PFSK-1 (cell line): ENCODE measurements around the gene LTV1.

Experiments
- FOXP2 ChIP-seq: optimal IDR thresholded peaks from 2 replicates; pipeline ENCODE3; 2011; ENCODE audit warnings: borderline replicate concordance, control low read depth, inconsistent platforms; ENCODE audit not compliant: insufficient read depth; ENCODE audit errors: extremely low read length, extremely low read depth
- POLR2AphosphoS5 ChIP-seq: IDR thresholded peaks from 2 replicates; pipeline ENCODE4 v1.6.1; 2012; ENCODE audit warnings: low read depth, mild to moderate bottlenecking, control low read depth, low read length, moderate library complexity
- SIN3A ChIP-seq: IDR thresholded peaks from 2 replicates; pipeline ENCODE4 v1.6.1; 2012; ENCODE audit warnings: mild to moderate bottlenecking, low read length, moderate library complexity, borderline replicate concordance; ENCODE audit not compliant: insufficient read depth
- TAF1 ChIP-seq: IDR thresholded peaks from 2 replicates; pipeline ENCODE4 v1.6.1; 2012; ENCODE audit warnings: low read length, control low read depth, borderline replicate concordance; ENCODE audit not compliant: insufficient read depth
- TF ChIP-seq, protein P1 (sequence below), 2 experiments: IDR thresholded peaks; 2 replicates each; pipeline versions ENCODE4 v1.6.1 to v1.8.0; 2011 to 2012; ENCODE audit warnings: low read depth in 2 of 2, low read length in 2 of 2, control low read depth in 1 of 2, inconsistent platforms in 1 of 2, mild to moderate bottlenecking in 1 of 2, moderate library complexity in 1 of 2; ENCODE audit not compliant: insufficient read depth in 1 of 2

The LTV1 gene

DNA sequence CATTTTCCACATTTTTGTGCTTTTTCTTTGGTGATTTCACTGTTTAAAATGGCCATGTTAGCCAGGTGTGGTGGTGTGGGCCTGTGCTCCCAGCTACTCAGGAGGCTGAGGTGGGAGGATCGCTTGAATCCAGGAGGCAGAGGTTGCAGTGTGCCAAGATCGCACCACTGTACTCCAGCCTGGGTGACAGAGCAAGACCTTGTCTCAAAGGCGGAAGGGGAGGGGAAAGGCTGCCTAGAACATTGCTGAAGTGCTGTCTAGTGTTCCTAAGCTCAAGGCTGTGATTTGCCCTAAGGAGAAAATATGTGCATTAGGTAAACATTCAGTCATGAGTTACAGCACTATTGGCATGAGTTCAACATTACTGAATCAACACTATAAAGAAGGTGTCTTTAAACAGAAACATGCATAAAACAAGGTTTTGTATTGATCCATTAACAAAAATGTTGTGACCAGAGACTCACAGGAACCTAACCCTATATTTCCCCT lies 35.2 kb downstream of the LTV1 start:
- TF ChIP-seq SIN3A = no peak
- TF ChIP-seq, protein P1, sequence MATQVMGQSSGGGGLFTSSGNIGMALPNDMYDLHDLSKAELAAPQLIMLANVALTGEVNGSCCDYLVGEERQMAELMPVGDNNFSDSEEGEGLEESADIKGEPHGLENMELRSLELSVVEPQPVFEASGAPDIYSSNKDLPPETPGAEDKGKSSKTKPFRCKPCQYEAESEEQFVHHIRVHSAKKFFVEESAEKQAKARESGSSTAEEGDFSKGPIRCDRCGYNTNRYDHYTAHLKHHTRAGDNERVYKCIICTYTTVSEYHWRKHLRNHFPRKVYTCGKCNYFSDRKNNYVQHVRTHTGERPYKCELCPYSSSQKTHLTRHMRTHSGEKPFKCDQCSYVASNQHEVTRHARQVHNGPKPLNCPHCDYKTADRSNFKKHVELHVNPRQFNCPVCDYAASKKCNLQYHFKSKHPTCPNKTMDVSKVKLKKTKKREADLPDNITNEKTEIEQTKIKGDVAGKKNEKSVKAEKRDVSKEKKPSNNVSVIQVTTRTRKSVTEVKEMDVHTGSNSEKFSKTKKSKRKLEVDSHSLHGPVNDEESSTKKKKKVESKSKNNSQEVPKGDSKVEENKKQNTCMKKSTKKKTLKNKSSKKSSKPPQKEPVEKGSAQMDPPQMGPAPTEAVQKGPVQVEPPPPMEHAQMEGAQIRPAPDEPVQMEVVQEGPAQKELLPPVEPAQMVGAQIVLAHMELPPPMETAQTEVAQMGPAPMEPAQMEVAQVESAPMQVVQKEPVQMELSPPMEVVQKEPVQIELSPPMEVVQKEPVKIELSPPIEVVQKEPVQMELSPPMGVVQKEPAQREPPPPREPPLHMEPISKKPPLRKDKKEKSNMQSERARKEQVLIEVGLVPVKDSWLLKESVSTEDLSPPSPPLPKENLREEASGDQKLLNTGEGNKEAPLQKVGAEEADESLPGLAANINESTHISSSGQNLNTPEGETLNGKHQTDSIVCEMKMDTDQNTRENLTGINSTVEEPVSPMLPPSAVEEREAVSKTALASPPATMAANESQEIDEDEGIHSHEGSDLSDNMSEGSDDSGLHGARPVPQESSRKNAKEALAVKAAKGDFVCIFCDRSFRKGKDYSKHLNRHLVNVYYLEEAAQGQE (IDR thresholded peaks at IDR 0.05; ENCODE audit: insufficient read depth in 1 of 2, low read depth in 2 of 2, low read length in 2 of 2) = no peak
- TF ChIP-seq FOXP2 = no peak
- no peak for TF ChIP-seq TAF1
- no peak for TF ChIP-seq POLR2AphosphoS5

DNA sequence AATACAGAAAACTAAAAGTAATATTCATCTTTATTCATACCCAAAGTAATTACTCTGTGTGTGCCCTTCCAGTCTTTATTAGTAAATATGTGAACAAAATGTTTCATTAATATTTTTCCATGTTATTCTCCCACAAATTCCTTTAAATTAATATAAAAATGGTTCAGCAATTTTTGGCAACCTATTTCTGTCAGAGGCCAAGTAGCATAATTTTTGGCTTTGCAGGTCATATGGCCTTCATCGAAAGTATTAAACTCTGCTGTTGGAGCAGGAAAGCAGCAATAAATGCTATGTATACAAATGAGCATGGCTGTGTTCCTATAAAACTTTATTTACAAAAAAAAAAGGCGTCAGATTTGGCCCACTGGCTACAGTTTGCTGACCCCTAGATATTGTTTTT lies 37.3 kb downstream of the LTV1 start:
- TF ChIP-seq, protein P1 (IDR thresholded peaks at IDR 0.05; ENCODE audit: insufficient read depth in 1 of 2, low read depth in 2 of 2, low read length in 2 of 2) = no peak
- TF ChIP-seq POLR2AphosphoS5 (no peak), TAF1 (no peak), FOXP2 (no peak), SIN3A (no peak)

DNA sequence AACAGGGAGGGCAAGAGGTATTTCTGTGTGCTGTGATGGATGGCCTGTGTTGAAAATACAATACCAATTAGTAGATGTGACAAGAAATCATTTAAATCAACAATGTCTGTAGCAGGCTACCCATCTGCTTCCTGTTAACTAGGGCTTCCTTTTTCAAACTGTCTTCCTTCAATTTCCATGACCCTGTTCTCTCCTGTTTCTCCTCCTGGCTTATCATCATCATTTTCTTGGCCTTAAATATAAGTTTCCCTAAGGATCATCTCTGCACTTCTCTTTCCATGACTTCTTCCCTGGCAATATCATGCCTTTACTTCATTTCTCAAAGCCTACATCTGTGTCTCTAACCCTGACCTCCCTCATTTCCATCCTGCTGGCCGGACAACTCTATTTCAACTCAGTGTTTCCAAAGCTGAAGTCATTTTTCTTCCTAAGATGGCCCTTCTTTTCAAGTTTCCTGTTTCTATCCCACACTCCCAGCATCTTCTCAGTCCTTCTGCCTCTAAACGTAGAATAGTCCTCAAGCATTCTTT lies 39.3 kb downstream of the LTV1 start:
- TF ChIP-seq TAF1 = no peak
- TF ChIP-seq POLR2AphosphoS5 = no peak
- TF ChIP-seq FOXP2 = no peak
- no peak for TF ChIP-seq SIN3A
- TF ChIP-seq, protein P1 (IDR thresholded peaks at IDR 0.05; ENCODE audit: insufficient read depth in 1 of 2, low read depth in 2 of 2, low read length in 2 of 2) = no peak

DNA sequence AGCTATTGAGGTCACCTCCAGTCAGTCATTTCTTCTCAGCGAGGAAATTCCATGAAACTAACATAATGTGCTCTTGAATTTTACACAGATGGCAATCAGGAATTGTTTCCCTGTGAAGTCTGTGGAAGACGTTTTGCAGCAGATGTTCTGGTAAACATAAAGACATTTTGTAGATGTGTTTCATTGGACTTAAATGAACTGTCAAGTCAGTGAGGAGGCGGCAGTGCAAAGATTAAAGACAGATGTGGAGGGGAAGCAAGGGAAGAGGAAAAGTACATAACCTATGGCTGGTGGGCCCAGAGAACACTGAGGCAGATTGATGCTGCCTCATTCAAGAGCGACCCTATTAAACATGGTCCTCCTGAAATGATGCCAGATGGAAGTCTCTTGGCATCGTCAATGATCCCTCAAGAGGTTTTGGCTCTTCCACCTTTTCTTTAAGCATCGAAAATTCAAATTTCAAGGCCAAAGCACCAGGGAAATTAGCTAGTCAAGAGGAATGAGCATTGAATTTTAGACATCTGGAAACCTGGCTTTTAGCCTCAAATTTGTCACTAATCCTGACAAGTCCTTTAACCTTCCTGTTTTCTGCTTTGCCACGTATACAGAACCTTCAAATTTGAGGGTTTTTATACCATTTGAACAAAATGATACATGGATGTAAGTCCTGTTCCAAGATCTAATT lies 41.2 kb downstream of the LTV1 start:
- TF ChIP-seq SIN3A (no peak), TAF1 (no peak), FOXP2 (no peak), POLR2AphosphoS5 (no peak)
- TF ChIP-seq, protein P1 (IDR thresholded peaks at IDR 0.05; ENCODE audit: insufficient read depth in 1 of 2, low read depth in 2 of 2, low read length in 2 of 2) = no peak
